HG03354 (cell line): ENCODE results near the gene TOM1.
"Not testable (repeated sequence)": the region's sequence is repeated elsewhere in the genome, so short reads cannot be mapped to it uniquely, and the experiment has no call there.

Source experiments
- ATAC-seq: cut with Tn5 transposase; IDR thresholded peaks from one replicate; pipeline ENCODE4 v1.9.1; 2021; ENCODE audit warnings: mild to moderate bottlenecking; ENCODE audit not compliant: unreplicated experiment, poor library complexity, severe bottlenecking

The TOM1 gene

GRCh38 chr22:35361001-35361558, 61.4 kb downstream of the TOM1 start:
- ATAC-seq: no peak

DNA sequence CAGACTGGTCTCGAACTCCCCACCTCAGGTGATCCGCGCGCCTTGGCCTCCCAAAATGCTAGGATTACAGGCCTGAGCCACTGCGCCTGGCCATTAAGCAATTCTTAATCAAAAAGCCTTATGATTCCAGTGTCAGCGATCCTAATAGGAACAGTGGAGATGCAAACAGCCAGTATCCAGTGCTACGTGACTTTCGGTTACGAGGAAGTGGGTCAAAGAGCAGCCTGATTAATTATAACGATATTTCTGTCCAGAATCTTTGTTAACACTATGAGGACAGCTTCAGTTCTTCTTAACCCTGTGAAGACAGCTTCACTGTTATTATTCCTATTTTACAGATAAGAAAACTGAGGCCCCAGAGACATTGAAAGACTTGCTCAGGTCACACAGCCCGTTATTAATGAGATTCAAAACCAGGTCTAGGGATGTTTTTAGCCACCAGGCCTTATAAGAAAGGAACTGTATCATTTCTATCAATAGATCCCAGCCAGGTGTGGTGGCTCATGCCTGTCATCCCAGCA, 63.9 kb downstream of the TOM1 start:
- no peak for ATAC-seq

GRCh38 chr22:35364230-35364629, 64.5 kb downstream of the TOM1 start:
- ATAC-seq: not testable (repeated sequence)

GRCh38 chr22:35367331-35367886, 67.7 kb downstream of the TOM1 start:
- no peak for ATAC-seq

DNA sequence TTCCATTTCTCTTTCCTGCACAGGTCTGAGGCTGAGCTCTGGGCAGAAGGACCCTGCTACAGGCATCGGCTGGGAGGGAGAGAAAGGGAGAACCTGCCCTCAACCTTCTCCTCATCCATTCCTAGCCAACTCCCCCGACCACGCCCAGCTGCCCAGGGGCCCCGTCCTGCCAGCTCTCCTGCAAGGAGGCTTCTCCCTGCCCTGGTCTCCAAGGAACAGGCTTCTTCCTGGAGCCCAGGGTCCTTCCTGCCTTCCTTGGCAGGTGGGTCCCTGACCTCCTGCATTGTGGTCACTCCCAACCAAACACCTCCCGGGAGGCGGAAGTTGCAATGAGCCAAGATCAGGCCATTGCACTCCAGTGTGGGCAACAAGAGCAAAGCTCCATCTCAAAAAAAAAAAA, 68.7 kb downstream of the TOM1 start:
- ATAC-seq: no peak

DNA sequence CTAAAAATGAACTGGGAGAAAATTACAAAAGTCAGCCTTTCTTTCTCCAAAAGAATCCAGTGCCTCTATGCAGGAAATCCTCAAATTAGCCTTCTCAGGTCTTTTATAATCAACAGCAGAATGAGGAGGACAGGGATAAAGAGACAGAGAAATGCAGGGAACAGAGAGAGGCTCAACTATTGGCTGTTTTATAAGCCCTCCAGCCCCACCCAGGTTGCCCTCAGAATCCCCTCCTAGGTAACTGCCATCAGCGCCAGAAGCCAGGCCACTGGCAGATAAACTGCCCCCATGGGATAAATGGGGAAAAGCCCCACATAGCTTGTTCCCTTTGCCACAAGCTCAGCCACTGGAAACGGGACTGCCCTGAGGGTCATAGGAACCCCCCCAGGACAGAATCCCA, 70.3 kb downstream of the TOM1 start:
- ATAC-seq: no peak

DNA sequence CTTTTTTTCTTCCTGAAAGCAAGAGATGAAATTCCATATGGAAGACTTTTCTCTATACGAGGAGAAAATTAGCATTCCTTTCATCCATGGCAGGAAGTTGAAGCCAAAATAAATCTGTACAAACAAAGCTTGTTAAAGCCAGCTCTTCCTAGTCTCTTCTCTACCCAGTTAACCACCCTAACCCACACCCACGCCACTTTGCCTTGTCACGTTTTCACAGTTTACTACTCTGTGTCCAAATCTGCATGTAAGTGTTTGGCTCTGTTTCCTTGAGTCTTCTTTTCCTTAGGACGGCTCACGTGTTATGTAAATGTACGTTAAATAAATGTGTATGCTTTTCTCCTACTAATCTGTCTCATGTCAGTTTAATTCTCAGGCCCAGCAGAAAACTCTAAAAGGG, 74.1 kb downstream of the TOM1 start:
- ATAC-seq: no peak

- no peak for ATAC-seq
Observed at GRCh38 chr22:35375031-35375430, 75.3 kb downstream of the TOM1 start.

DNA sequence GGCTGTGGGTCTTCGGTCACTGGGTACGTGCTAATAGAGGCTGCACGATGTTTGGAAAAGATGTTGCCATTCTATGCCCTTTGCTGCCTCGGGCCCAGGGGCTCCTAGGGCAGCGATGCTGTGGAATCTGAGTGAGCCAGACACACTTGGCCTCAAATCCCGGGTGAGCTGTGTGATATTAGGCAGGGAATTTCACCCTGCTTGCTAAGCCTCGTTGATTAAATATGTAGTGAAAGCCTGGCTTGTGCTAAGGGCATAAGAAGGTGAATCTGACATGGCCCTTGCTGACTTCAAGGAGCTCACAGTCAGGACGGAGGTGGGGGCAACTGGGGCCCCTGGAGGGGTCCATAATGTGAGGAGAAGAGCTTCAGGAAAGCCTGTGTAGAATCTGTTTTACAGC, 75.8 kb downstream of the TOM1 start:
- ATAC-seq: no peak

- ATAC-seq: peak; percentile 71
Observed at GRCh38 chr22:35376728-35377472, 77.2 kb downstream of the TOM1 start.

- no peak for ATAC-seq
Observed at GRCh38 chr22:35377735-35378134, 78.0 kb downstream of the TOM1 start.

- no peak for ATAC-seq
Observed at GRCh38 chr22:35378621-35379020, 78.9 kb downstream of the TOM1 start.

DNA sequence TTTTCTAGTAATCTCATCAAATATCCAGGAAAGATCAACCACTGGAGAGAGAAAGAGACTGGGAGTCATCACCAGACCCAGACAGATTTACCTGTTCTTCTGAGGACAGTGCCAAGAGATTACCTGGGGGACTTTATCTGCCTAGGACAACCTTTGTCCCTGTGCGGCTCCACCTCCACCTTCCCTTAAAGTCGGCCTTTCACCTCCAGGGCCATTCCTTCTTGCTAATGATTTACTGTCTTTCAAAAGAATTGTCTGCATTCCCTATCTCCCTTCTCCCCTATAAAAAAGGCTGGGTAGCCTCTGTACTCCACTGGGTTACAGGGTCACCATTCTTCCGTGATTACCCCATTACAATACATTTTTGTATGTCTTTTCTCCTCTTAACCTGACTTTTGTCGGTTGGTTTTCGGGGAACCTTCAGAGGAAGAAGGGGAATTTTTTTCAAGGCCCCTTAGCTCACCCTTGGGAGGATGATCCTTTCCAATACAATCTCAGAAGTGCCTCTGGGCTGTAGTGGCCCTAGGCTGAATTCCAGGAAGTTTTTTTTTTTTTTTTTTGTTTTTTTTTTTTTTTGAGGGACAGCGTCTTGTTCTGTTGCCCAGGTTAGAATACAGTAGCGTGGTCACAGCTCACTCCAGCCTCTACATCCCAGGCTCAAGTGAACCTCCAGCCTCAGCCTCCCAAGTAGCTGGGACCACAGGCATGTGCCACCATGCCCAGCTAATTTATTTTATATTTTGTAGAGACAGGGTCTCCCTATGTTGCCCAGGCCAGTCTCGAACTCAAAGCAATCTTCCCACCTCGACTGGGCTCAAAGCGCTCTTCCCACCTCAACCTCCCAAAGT, 79.7 kb downstream of the TOM1 start:
- no peak for ATAC-seq

DNA sequence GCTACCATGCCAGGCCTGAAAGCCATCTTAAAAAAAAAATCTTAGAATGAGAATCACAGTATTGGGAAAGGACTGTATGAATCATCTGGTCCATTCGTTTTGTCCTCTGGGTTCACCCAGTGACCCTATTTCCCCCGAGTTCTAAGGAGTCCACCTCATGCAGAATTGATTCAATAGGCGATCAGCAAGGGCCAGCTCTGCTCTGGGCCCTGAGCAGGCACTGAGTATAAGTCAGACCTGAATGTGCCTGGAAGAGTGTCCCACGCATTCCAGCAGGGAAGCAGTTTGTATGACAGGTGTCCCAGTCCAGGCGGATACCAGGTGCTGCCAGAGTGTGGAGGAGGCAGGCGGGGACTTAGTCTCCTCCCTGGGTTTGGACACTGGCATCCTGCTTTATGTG, 80.3 kb downstream of the TOM1 start:
- no peak for ATAC-seq

DNA sequence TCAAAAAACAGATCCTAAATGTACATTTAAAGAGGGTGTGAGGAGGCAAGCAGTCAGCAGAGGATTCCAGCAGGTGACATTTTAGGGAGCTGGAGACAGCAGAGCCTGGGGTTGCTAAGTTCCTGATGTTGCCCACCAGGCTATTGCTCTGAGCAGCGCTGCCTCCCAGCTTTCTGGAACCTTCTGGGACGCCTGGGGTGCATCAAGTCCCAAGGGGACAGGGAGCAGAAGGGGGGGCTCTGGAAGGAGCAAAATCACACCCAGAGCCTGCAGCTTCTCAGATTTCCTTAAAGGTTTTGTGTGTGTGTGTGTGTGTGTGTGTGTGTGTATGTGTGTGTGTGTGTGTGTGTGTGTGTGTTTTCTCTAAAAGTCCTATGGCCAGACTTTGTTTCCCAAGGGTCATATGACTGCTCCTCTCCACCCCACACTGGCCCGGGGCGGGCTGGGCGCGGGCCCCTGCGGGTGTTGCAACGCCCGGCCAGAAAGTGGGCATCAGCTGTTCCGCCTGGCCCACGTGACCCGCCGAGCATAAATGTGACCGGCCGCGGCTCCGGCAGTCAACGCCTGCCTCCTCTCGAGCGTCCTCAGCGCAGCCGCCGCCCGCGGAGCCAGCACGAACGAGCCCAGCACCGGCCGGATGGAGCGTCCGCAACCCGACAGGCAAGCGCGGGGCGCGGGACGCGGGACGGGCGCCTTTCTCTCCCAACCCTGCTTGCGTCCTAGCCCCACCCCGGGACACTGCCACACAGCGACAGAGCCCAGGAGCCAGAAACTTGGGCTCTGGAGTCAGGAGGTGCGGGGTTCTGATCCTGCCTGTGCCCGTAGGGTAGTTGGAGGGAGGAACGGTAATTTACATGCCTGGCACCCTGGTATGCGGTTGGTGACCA, 81.1 kb downstream of the TOM1 start, which contains the start of gene HMOX1:
Gene HMOX1, plus strand, starts transcription at position 560 of the 887 bp plus-strand sequence. Its CDS starts 78 bp downstream, at position 638.
- ATAC-seq: peak; percentile 64

DNA sequence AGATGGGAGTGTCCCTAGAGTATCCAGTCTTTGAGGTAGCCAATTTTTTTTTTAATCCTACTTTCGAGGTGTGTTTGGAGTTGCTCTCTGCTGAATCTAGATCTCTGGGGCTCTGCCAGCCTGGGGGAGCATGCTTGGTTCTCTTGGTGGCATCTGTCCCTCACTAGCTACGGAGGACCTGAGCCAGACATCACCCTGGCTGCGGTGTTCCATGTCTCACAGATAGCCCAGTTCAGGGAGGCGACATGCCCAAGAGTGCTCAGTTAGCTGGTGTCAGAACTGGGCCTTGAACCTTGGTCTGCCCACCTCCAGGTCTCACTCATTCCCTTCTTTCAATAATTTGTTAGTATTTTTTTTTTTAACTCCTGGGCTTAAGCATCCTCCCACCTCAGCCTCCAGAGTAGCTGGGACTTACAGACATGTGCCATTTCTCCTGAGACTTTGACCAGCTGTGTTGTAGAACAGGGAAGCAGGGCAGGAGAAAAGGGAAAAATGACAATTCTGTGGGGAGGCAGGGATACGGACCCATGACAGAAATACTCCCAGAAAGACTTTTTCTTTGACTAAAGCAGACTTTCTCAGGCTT, 81.8 kb downstream of the TOM1 start:
- no peak for ATAC-seq

DNA sequence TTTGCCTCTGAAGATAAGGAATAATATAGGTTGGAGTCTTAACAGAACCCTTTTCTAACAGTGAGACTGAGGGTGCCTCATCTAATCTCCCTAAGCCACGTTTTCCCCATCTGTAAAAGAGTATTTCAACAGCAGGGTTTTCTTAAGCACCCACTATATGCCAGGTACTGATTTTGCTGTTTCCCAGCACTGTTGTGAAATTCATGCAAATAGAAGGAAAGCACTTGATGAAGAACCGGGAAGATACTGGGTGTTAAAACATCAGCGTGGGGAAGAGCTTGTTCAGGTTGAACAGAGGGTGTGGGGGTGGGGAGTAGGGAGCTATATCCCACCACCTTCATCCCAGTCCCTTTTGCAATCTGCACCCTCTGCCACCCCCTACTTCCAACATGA, 84.0 kb downstream of the TOM1 start:
- ATAC-seq: no peak

DNA sequence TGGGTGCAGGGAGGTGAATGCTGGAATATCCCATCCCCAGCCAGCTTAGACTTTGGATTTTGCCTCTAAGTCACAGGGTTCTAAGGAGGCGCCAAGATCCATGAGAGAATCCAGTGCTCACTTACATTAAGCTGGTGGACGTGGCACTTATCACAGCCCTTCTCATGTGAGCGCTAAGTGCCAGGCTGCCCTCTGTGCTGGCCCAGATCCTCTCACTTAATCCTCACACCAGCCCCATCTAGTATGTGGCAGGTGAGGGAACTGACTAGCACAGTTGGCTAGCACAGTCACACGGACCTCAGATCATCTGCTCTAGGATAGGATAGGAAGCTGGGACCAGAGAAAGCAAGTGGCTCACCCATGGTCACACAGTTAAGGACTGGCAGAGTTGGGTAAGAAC, 84.8 kb downstream of the TOM1 start:
- ATAC-seq: no peak
